HG03159 (cell line): ENCODE measurements around the gene MAST4.

Experiments
- ATAC-seq: cut with Tn5 transposase; IDR thresholded peaks from one replicate; pipeline ENCODE4 v1.9.1; 2021; ENCODE audit warnings: mild to moderate bottlenecking, moderate library complexity; ENCODE audit not compliant: unreplicated experiment

MAST4 gene

GRCh38 chr5:67215519-67216471, 619.6 kb downstream of the MAST4 start:
- peak; percentile 99 for ATAC-seq

GRCh38 chr5:67216564-67216963, 620.4 kb downstream of the MAST4 start:
- no peak for ATAC-seq
